HG03039 (cell line): ENCODE results near the gene MAST2.
"Not testable (repeated sequence)": the region's sequence is repeated elsewhere in the genome, so short reads cannot be mapped to it uniquely, and the experiment has no call there.

Experiments
- ATAC-seq: cut with Tn5 transposase; IDR thresholded peaks from one replicate; pipeline ENCODE4 v1.9.1; 2021; ENCODE audit warnings: mild to moderate bottlenecking, moderate library complexity; ENCODE audit not compliant: unreplicated experiment

The MAST2 gene

DNA sequence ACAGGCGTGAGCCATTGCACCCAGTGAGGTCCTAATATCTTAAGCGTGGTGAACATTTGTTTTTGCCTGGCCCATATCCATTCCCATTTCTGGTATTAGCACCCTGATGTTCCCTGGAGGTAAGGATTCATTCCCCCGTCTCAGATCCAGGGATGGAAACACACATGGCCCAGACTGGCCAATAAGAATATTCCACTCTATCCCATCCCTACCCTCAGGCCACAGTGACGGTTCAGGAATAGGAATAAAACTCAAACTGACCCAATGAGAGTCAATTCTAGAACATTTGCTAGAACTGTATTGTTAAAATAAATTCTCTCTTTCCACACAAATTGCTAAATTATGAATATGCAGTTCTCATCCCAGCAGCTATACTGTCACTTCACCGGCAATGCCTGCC, 252.9 kb downstream of the MAST2 start:
- no peak for ATAC-seq

DNA sequence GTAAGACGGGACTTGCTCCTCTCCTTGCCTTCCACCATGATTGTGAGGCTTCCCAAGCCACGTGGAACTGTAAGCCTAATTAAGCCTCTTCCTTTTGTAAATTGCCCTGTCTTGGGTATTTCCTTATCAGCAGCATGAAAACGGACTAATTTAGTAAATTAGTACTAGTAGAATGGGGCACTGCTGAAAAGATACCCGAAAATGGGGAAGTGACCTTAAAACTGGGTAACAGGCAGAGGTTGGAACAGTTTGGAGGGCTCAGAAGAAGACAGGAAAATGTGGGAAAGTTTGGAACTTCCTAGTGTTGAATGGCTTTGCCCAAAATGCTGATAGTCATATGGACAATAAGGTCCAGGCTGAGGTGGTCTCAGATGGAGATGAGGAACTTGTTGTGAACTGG, 253.8 kb downstream of the MAST2 start:
- ATAC-seq, result not testable (repeated sequence)

DNA sequence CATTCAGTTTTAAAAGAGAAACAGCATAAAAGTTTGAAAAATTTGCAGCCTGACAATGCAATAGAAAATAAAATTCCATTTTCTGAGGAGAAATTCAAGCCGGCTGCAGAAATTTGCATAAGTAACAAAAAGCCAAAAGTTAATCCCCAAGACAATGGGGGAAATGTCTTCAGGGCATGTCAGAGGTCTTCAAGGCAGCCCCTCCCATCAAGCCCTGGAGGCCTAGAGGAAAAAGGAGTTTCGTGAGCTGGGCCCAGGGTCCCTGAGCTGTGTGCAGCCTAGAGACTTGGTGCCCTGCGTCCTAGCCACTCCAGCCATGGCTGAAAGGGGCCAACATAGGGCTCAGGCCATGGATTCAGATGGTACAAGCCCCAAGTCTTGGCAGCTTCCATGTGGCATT, 254.4 kb downstream of the MAST2 start:
- no peak for ATAC-seq

DNA sequence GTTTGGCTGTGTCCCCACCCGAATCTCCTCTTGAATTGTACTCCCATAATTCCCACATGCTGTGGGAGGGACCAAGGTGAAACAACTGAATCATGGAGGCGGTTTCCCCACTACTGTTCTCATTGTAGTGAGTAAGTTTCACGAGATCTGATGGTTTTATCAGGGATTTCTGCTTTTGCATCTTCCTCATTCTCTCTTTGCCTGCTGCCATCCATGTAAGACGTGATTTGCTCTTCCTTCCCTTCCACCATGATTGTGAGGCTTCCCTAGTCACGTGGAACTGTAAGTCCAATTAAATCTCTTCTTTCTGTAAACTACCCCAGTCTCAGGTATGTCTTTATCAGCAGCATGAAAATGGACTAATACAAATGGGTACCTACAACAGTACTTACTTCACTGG, 255.5 kb downstream of the MAST2 start:
- no peak for ATAC-seq

DNA sequence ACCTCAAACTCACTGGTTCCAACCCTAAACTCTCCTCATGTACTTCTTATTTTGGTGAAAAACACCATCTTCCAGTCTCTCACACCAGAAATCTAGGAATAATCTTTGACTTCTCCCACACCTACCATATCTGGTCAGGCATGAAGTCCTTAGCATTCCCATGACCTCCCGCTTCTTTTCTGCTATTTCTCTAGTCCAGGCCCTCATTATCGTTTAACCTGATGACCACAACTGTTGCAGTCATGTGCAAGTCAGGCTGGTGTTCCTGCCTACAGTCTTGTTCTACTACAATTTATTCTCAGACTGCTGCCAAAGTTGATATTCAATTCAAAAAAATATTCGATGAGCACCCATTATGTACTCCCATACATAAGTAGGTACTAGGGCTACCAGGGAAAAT, 257.7 kb downstream of the MAST2 start:
- no peak for ATAC-seq

DNA sequence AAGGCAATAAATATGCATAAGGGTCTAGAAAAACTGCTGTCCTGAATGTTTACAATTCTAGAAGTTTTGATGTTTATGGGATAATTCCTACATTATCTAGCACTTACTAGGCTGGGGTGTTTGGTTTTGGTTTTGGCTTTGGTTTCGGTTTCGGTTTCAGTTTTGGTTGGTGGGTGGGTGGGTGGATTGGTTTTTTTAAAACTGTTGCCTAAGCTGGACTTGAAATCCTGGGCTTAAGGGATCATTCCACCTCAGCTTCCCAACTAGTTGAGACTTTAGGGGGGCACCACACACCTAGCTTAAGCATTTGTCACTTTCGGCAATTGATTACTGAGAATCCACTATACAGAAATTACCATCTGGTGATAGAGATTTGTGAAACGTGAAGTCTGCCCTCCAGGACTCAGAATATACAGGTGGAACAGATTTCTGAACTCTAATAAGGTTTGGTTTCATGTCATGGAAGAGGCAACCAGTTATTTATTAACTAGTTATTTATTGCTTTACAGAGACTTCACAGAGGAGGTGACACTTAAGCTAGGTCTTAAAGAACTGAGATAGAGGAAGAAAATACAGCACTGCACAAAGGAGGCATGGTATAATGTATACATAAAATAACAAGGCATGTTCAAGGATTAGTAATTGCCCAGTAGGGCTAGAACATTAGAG, 259.4 kb downstream of the MAST2 start:
- no peak for ATAC-seq

DNA sequence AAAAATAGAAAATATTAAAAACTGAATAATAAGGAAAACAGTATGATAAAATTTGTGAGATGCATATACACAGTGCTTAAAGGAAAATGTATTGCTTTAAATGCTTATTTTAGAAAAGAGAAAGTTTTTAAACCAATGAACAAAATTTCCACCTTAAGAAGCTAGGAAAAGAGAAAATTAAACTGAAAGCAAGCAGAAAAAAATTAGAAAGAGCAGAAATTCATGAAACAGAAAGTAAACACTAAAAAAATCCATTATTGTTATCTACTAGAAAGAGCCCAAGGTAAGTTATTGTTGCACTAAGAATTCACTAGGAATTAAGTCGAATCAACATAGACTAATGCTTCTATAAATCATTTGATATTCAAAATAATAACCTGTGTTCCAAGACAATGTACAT, 261.3 kb downstream of the MAST2 start:
- no peak for ATAC-seq

DNA sequence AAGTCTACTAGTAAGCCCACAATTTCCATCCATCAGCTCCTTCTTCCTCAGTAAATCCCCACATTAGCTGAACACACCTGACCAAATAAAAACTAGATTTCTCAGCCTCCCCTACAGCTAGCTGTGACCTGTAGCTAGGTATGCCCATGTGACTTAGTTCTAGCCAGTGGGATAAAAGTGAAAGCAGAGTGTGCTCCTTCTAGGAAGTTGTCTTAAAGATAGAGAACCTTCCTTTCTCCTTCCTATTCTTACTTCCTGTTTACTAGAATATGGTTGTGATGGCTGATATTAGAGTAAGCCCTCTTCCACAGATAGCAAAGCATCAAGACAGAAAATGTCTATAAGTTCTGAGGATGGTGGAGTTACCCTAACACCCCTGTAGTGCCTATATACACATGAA, 262.0 kb downstream of the MAST2 start:
- ATAC-seq, result no peak

DNA sequence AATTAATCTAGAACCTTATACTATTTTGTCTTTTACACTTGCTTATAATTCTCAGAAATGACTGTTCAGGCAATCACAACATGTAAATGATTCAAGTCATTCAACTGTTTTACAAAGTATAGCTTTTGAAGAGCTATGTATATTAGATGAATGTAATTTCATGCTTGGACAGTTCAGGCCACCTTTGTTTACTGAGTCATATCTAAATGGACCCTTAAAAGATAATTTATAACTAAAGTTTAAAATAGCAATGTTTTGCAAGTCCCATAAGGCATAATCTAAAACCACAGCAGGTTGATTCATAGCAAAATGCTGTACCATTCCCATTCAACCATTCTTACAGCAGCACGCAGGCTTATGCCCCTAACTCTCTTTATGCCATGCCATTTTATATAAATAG, 264.2 kb downstream of the MAST2 start:
- ATAC-seq, result no peak

DNA sequence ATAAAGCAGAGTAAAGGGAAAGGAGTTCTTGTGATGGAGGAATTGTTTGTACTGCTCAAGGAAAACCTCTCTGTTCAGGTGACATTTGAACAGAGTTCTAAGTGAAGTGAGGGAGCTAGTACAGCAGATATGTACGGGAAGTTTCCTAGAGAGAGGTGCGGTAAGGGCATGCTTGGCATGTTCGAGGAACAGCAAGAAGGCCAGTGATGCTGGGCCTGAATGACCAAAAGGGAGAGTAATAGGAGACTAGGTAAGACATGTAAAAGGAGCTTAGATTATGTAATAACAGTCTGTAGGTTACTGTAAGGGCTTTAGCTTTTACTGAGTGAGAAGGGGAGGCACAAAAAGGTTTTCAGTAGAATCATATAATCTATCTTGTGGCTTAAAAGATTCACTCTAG, 265.1 kb downstream of the MAST2 start:
- ATAC-seq, result no peak

DNA sequence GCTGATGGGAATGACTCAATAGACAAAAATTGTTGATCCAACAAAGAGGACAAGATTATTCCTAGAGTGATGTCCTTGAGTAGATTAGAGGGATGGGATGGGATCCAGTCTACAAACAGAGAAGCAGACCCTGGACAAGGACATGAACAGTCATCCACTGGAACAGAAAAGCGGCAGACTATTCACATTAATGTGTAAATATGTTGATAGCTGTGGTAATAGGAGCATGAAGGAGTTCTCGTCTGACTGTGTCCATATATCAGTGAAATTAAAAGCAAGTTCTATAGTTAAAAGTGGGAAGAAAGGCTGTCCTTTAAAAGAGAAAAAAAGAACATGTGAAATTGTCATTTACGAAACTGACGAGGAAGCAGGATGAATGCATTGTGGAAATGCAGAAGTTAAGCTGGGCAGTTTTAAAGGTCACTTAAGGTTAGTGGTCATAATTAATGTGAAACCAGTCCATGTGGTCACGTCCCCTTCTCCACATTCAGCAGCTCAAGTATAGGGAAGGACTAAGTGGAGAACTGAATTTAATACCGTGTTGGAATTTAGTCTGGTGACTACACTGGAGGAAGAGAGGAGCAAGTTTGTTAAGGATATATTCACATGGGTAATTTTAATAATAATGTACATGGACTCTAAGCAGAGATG, 266.9 kb downstream of the MAST2 start:
- ATAC-seq, result no peak

DNA sequence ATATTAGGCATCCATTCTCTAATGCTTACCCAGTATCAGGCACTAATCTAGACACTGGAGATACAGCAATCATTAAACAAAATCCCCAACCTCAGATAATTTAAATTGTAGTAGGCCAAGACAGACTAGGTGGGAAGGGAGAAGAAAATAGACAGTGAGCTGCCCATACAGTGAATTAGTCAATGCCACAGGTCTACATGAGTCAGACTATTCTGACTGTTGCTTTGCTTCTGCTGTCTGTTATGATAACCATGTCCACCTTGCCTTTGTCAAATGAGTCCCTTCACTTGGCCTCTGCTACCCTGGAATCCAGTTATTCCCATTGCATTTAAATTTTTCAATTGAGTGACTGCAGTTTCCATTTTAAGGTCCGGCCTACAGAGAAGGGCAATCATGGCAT, 269.6 kb downstream of the MAST2 start:
- no peak for ATAC-seq

DNA sequence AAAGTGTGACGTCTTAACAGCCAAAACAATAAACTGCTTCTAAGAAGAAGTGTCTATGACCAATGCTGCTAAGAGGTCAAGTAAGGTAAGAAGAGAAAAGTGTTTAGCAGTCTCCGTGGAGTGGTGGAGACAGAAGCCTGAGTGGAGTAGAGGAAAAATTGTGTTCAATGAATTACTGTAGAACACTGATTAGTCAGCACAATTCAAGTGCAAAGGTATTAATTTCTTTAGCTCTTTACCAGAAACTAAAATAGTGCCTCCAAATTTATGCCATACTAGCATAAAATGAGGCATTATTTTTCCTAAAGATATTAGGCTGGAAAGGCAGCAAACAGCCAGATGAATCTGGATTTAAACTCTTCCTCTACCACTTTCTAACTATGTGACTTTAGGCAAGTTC, 272.9 kb downstream of the MAST2 start:
- no peak for ATAC-seq

DNA sequence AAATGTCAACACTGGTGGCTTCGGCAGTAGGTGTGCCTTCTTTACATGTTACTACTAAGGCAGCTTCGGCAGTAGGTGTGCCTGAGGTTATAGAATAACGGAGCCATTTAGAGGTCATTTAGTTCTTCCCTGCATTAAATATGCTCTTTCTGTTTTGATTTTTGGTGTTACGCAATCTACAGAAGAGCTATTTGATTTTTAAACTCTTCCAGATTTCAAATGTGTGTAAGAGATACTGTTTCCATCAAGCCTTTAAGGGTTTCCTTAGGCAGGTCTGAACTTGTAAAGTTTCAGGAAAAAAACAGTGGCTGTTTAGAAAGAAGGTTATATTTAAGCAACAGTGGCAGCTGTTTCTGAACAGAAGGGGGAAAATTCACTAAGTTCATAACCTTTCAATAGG, 274.2 kb downstream of the MAST2 start:
- no peak for ATAC-seq

DNA sequence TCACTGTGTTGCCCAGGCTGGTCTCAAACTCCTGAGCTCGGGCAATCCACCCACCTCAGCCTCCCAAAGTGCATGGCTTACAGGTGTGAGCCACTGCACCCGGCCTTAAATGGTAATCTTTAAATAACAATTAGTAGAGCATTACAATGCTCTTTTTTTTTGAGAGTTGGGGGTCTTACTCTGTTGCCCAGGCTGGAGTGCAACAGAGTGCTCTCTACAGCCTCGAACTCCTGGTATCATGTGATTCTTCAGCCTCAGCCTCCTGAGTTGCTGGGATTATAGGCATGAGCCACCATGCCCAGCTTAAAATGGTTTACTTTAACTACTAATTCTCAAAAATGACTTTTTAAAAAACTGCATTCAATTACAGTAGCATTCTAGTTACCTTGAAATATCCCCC, 276.8 kb downstream of the MAST2 start:
- ATAC-seq, result no peak

DNA sequence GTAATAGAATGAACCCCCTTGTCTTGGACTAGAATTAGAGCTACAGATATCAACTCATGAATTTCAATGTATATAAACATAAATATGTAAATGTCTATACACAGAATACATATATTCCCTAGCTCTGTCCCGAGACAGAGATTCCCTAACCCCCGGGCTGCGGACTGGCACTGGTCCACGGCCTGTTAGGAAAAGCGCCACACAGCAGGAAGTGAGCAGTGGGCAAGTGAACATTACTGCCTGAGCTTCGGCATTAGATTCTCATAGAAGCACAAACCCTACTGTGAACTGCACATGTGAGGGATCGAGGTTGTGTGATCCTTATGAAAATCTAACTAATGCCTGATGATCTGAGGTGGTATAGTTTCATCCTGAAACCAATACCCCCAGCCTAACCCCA, 277.8 kb downstream of the MAST2 start:
- ATAC-seq, result no peak

DNA sequence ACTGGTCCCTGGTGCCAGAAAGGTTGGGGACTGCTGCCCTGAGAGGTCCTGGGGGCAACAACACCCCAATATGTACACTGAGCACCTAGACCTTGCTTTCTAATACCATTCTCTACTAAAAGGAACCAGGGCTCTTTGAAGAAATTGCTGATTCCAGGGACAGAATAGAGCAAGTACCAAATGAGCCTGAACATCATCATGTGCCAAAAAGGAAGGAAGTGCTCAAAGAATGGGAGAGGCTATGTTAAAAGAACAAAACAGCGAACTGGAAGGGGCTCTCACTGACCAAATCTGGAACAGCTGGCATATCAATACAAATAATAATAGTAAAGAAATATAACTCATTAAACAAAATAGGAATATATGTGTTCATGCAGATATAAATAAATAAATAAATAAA, 278.2 kb downstream of the MAST2 start:
- no peak for ATAC-seq

DNA sequence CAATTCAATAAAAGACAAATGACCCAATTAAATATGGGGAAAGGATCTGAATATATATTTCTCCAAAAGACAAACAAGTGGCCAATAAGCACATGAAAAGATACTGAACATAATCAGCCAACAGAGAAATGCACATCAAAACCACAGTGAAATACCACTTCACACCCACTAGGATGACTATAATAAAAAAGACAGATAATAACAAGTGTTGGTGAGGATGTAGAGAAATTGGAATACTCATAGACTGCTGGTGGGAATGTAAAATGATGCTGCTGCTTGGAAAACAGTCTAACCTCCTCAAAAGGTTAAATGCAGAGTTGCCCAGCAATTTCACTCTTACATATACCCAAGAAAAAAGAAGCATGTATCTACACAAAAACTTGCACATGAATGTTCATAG, 280.2 kb downstream of the MAST2 start:
- ATAC-seq, result no peak

DNA sequence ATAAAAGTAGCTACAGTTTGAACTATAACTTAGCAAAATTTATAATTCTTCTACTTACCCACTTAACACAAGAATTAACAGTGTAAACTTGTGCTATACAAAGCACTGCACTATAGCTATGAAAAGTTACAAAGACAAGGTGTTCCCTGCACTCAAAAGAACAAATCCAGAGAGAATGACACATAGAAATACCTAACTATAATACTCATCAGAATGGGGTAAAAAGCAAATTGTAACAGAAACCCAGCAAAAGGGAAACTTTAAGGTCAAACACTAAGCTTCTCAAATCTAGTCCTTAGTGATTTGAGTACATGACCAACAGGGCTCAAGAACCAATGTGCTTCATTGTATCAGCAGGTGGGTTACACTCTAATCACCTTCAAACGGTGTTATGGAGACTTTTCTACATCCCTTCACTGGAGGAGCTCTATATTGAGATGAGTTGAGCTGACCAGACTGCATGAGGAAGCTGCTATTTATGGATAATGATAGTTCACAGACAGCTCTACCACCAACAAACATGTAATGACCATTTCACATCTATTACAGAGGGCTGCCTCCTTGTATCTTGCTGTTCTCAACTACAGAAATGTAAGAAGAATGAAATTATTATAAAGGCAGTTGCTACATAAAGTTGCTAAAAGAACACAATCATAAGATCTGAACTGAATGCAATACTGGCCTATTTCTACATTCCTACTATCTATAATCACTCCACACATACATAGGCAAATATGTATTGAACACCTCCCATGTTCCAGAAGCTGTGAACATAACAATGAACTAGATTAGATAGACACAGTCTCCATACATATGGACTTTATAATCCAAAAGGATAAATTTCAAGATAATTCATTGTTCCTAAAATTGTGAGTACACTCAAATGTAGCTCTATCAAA, 281.4 kb downstream of the MAST2 start:
- ATAC-seq, result no peak
